Measurements from ENCODE around the gene IFT88. TPM values are rescaled to one million over a fixed set of nuclear protein-coding genes. Genes with fewer than 3 reads are reported as not detected.

Gene IFT88
- polyA plus RNA-seq, 1 of the 3 experiments (the other 2 are of a cell fraction), result 6.2 TPM

Small RNA genes within 50 kb of the gene (small RNA-seq; reads per million reads assigned to genes)
- 0 to 0.40 (median 0) reads per million in 7 experiments for gene RNU2-7P

Other genes starting within 250 kb of the IFT88 start
- gene CRYL1, start 41.3 kb upstream of the IFT88 start, polyA plus RNA-seq (2012; rRNA removed), result 34.8 and 35.6 TPM in 2 replicates
- 1.6 and 2.3 TPM in 2 replicates for gene IL17D, start 136.5 kb downstream of the IFT88 start, polyA plus RNA-seq (2012; rRNA removed)
- 4.2 and 5.3 TPM in 2 replicates for gene EEF1AKMT1, start 206.8 kb downstream of the IFT88 start, polyA plus RNA-seq (2012; rRNA removed)